Measurements from ENCODE around the gene ROBO1. TPM values are rescaled to one million over a fixed set of nuclear protein-coding genes. Genes with fewer than 3 reads are reported as not detected.
A peak's percentile ranks its signal among the peaks of the same experiment; 100 is the strongest.

ROBO1 gene
- polyA plus RNA-seq, 1 donor (not counting 4 experiments of a cell fraction or from before 2014, with no cell fraction given): 27.1 TPM

DNA sequence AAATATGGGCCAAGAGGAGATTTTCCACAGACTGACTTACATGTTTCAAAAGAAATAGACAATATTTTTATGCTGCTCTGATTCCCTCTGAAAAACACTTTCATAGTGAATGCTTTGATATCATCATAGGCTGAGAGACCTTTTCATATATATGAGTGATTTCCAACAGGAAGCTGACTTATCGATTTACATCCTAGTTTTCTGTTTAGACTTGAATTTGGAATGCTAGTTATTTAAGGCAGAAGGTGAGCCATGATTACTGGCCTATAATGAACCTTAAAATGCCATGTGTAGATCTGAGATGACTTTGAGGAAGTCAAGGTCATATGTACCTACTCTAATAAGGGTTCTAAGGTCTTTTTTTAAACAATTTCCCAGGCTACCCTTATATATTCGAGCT is 1126.1 kb downstream of the ROBO1 start:
- Histone ChIP-seq H3K4me1 (ENCODE audit: control insufficient read depth, extremely low read depth, insufficient read depth, low read length) (peaks cover 19% of the 10 kb centered on the region), H3K9me3 (ENCODE audit: control insufficient read depth, low read depth, low read length) (no peaks in the 10 kb centered on the region), H3K27me3 (ENCODE audit: control insufficient read depth, extremely low read depth, insufficient read depth, low read length) (no peaks in the 10 kb centered on the region), H3K4me3 (ENCODE audit: control insufficient read depth in 2 of 3, extremely low read depth in 1 of 3, insufficient read depth in 2 of 3, low read depth in 1 of 3, low read length in 3 of 3) (no peak overlapping the region), H3K79me2 (ENCODE audit: control insufficient read depth, insufficient read depth, low read length) (no peaks in the 10 kb centered on the region), H3K36me3 (ENCODE audit: control insufficient read depth in 2 of 2, extremely low read depth in 1 of 2, insufficient read depth in 2 of 2, low read length in 2 of 2) (peaks cover 0 to 2% of the 10 kb centered on the region in 2 experiments), H2AFZ (ENCODE audit: control insufficient read depth, low read length) (peak overlapping the region; percentile 18), H3K9me1 (ENCODE audit: control insufficient read depth, extremely low read depth, insufficient read depth, low read length) (no peaks in the 10 kb centered on the region), H3K27ac (ENCODE audit: control insufficient read depth, insufficient read depth, low read length) (peak overlapping the region; percentile 25), H4K20me1 (ENCODE audit: control insufficient read depth, extremely low read depth, insufficient read depth, low read length) (no peaks in the 10 kb centered on the region), H3K9ac (ENCODE audit: control insufficient read depth, extremely low read depth, insufficient read depth, low read length) (no peak overlapping the region), H3K4me2 (ENCODE audit: control insufficient read depth, extremely low read depth, insufficient read depth, low read depth, low read length) (peak overlapping the region; percentile 43)
- FAIRE-seq (peak; percentile 78), DNase-seq (ENCODE audit: low read depth, low spot score) (no peak)
- dilution Hi-C loops (cut with MboI; ENCODE audit: extremely low pct_ligation_motif_present, low sequenced_read_pairs): no loop called here
- TF ChIP-seq EZH2 (IDR thresholded peaks at IDR 0.05; ENCODE audit: low read length): no peak
- TF ChIP-seq, protein P1, sequence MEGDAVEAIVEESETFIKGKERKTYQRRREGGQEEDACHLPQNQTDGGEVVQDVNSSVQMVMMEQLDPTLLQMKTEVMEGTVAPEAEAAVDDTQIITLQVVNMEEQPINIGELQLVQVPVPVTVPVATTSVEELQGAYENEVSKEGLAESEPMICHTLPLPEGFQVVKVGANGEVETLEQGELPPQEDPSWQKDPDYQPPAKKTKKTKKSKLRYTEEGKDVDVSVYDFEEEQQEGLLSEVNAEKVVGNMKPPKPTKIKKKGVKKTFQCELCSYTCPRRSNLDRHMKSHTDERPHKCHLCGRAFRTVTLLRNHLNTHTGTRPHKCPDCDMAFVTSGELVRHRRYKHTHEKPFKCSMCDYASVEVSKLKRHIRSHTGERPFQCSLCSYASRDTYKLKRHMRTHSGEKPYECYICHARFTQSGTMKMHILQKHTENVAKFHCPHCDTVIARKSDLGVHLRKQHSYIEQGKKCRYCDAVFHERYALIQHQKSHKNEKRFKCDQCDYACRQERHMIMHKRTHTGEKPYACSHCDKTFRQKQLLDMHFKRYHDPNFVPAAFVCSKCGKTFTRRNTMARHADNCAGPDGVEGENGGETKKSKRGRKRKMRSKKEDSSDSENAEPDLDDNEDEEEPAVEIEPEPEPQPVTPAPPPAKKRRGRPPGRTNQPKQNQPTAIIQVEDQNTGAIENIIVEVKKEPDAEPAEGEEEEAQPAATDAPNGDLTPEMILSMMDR (optimal IDR thresholded peaks at IDR 0.05 in 1 of 3, IDR thresholded peaks at IDR 0.05 in 1 of 3, conservative IDR thresholded peaks at IDR 0.05 in 1 of 3; ENCODE audit: extremely low read depth in 1 of 3, insufficient read depth in 2 of 3, low read length in 3 of 3): no peak

DNA sequence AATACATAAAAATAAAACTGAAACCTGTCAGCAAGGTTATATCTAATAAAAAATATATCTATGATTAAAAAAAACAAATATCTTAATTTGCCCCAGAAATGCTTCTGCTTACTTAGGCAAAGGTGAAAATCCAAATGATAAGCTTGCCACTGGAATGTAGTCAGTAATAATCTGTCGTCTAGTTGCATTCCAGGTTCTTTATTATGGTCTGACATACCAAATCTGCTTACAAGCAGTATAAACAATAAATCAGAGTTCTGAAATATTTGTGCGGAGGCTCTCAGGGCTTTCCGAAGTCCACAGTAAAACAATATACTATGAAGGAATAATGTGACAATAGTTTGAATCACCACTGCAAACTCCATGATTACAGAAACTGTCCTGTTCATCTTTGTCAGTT is 1133.5 kb downstream of the ROBO1 start:
- Histone ChIP-seq H3K79me2 (ENCODE audit: control insufficient read depth, insufficient read depth, low read length) (no peaks in the 10 kb centered on the region), H3K9me3 (ENCODE audit: control insufficient read depth, low read depth, low read length) (no peaks in the 10 kb centered on the region), H3K27ac (ENCODE audit: control insufficient read depth, insufficient read depth, low read length) (peak overlapping the region; percentile 15), H3K9ac (ENCODE audit: control insufficient read depth, extremely low read depth, insufficient read depth, low read length) (no peak overlapping the region), H3K9me1 (ENCODE audit: control insufficient read depth, extremely low read depth, insufficient read depth, low read length) (no peaks in the 10 kb centered on the region), H3K36me3 (ENCODE audit: control insufficient read depth in 2 of 2, extremely low read depth in 1 of 2, insufficient read depth in 2 of 2, low read length in 2 of 2) (no peaks in the 10 kb centered on the region), H4K20me1 (ENCODE audit: control insufficient read depth, extremely low read depth, insufficient read depth, low read length) (no peaks in the 10 kb centered on the region), H3K4me3 (ENCODE audit: control insufficient read depth in 2 of 3, extremely low read depth in 1 of 3, insufficient read depth in 2 of 3, low read depth in 1 of 3, low read length in 3 of 3) (no peak overlapping the region), H3K4me2 (ENCODE audit: control insufficient read depth, extremely low read depth, insufficient read depth, low read depth, low read length) (no peak overlapping the region), H3K4me1 (ENCODE audit: control insufficient read depth, extremely low read depth, insufficient read depth, low read length) (no peaks in the 10 kb centered on the region), H3K27me3 (ENCODE audit: control insufficient read depth, extremely low read depth, insufficient read depth, low read length) (no peaks in the 10 kb centered on the region), H2AFZ (ENCODE audit: control insufficient read depth, low read length) (no peak overlapping the region)
- no peak for DNase-seq (ENCODE audit: low read depth, low spot score)
- FAIRE-seq: no peak
- dilution Hi-C loops (cut with MboI; ENCODE audit: extremely low pct_ligation_motif_present, low sequenced_read_pairs): no loop called here
- no peak for TF ChIP-seq EZH2 (IDR thresholded peaks at IDR 0.05; ENCODE audit: low read length)
- TF ChIP-seq, protein P1 (optimal IDR thresholded peaks at IDR 0.05 in 1 of 3, IDR thresholded peaks at IDR 0.05 in 1 of 3, conservative IDR thresholded peaks at IDR 0.05 in 1 of 3; ENCODE audit: extremely low read depth in 1 of 3, insufficient read depth in 2 of 3, low read length in 3 of 3): no peak
